Endodermal cell (in vitro differentiated cells): ENCODE results near the gene PARD3B. TPM values are rescaled to one million over a fixed set of nuclear protein-coding genes. Genes with fewer than 3 reads are reported as not detected.

ENCODE experiments used
- DNase-seq: peaks from one replicate; pipeline ENCODE4 v3.0.0-alpha.2; 2017
- H3K27ac ChIP-seq: 2 replicates; pipeline ENCODE4 v1.5.1; 2013; ENCODE audit warnings: mild to moderate bottlenecking, low read depth, low read length, moderate library complexity
- H3K27me3 ChIP-seq: 2 replicates; pipeline ENCODE4 v1.6.1; 2013; ENCODE audit warnings: mild to moderate bottlenecking, low read length, moderate library complexity; ENCODE audit not compliant: insufficient read depth, control insufficient read depth, poor library complexity, severe bottlenecking
- H3K36me3 ChIP-seq: 2 replicates; pipeline ENCODE4 v1.7.0; 2013; ENCODE audit warnings: mild to moderate bottlenecking, low read length, moderate library complexity; ENCODE audit not compliant: control insufficient read depth, insufficient read depth
- H3K4me1 ChIP-seq: one replicate; pipeline ENCODE4 v1.7.0; 2013; ENCODE audit warnings: low read length; ENCODE audit not compliant: control insufficient read depth, insufficient read depth
- H3K4me3 ChIP-seq: 2 replicates; pipeline ENCODE4 v1.5.1; 2013; ENCODE audit warnings: mild to moderate bottlenecking, low read length, moderate library complexity
- H3K9ac ChIP-seq: 2 replicates; pipeline ENCODE4 v1.6.1; 2013; ENCODE audit warnings: mild to moderate bottlenecking, low read length, moderate library complexity; ENCODE audit not compliant: poor library complexity, severe bottlenecking; ENCODE audit errors: extremely low read depth
- H3K9me3 ChIP-seq: 2 replicates; pipeline ENCODE4 v1.6.1; 2013; ENCODE audit warnings: mild to moderate bottlenecking, low read length, moderate library complexity; ENCODE audit not compliant: control insufficient read depth
- H3K27ac Mint-ChIP-seq: 2 replicates; pipeline ENCODE4 v1.8.0; 2020; ENCODE audit warnings: mixed read lengths
- H3K27me3 Mint-ChIP-seq: 2 replicates; pipeline ENCODE4 v1.8.0; 2021; ENCODE audit warnings: mild to moderate bottlenecking, mixed read lengths; ENCODE audit not compliant: insufficient read depth
- H3K36me3 Mint-ChIP-seq: 2 replicates; pipeline ENCODE4 v1.8.0; 2020; ENCODE audit warnings: low read depth, mixed read lengths
- H3K4me1 Mint-ChIP-seq: 2 replicates; pipeline ENCODE4 v1.8.0; 2020; ENCODE audit warnings: mixed read lengths
- H3K4me3 Mint-ChIP-seq: 2 replicates; pipeline ENCODE4 v1.8.0; 2020; ENCODE audit warnings: mild to moderate bottlenecking, moderate library complexity, mixed read lengths
- H3K9me3 Mint-ChIP-seq: 2 replicates; pipeline ENCODE4 v1.8.0; 2020; ENCODE audit warnings: mild to moderate bottlenecking, mixed read lengths
- CTCF ChIP-seq: fragments of 200-600 bp; sonication (generic); conservative IDR thresholded peaks from 2 replicates; pipeline ENCODE4 v1.5.0; 2021; ENCODE audit warnings: antibody characterized with exemption, mild to moderate bottlenecking
- WGBS, 2 experiments: methylation state at CpG; one replicate each; pipeline versions ENCODE4 v1.1.5 to v1.1.7; 2013; ENCODE audit warnings: missing lambda C conversion rate in 2 of 2, mixed read lengths in 1 of 2; ENCODE audit not compliant: insufficient coverage in 1 of 2, insufficient read length in 1 of 2; 5-methylcytosine and 5-hydroxymethylcytosine counted together
- total RNA-seq, 2 donors: library from RNA; stranded (reverse); fragmentation: NEBNext Ultra II Directional in 1 of 2; extraction: Animal tissue kit (Norgen Biotek cat#: 25700) in 1 of 2; gene quantifications; 2 replicates in 1 of 2; 3 replicates in 1 of 2; pipeline ENCODE4 v1.2.1, GENCODE V29; 2021

PARD3B gene
- total RNA-seq, 2 donors from 2014 or later: 2.5 to 5.6 TPM

GRCh38 chr2:204775766-204776165 lies 230.5 kb downstream of the PARD3B start:
- Histone ChIP-seq H3K27ac (no peak overlapping the region), H3K4me3 (no peak overlapping the region), H3K36me3 (no peaks in the 10 kb centered on the region), H3K27me3 (no peaks in the 10 kb centered on the region), H3K9ac (no peak overlapping the region), H3K4me1 (no peaks in the 10 kb centered on the region), H3K9me3 (no peaks in the 10 kb centered on the region)
- H3K27ac Mint-ChIP-seq: no peak overlapping the region
- no peaks in the 10 kb centered on the region for H3K9me3 Mint-ChIP-seq
- no peak overlapping the region for H3K4me3 Mint-ChIP-seq
- H3K36me3 Mint-ChIP-seq: no peaks in the 10 kb centered on the region
- DNase-seq: no peak
- H3K4me1 Mint-ChIP-seq: peaks cover 2% of the 10 kb centered on the region
- H3K27me3 Mint-ChIP-seq: no peaks in the 10 kb centered on the region
- no peak for TF ChIP-seq CTCF

- Mint-ChIP-seq H3K9me3 (no peaks in the 10 kb centered on the region), H3K27me3 (no peaks in the 10 kb centered on the region), H3K36me3 (no peaks in the 10 kb centered on the region), H3K4me3 (no peak overlapping the region), H3K4me1 (peaks cover 2% of the 10 kb centered on the region), H3K27ac (no peak overlapping the region)
- H3K36me3 ChIP-seq: no peaks in the 10 kb centered on the region
- no peaks in the 10 kb centered on the region for H3K4me1 ChIP-seq
- no peak for DNase-seq
- 86 to 98% methylated on average over 1 of the region's 1 CpG for WGBS, 2 experiments
- no peak overlapping the region for H3K27ac ChIP-seq
- H3K9ac ChIP-seq: no peak overlapping the region
- H3K9me3 ChIP-seq: no peaks in the 10 kb centered on the region
- no peaks in the 10 kb centered on the region for H3K27me3 ChIP-seq
- H3K4me3 ChIP-seq: no peak overlapping the region
- no peak for TF ChIP-seq CTCF
These were observed 231.7 kb downstream of the PARD3B start for GRCh38 chr2:204776781-204777559.

- H3K4me1 Mint-ChIP-seq: peaks cover 7% of the 10 kb centered on the region
These were observed 234.5 kb downstream of the PARD3B start for GRCh38 chr2:204779771-204780170.

More at GRCh38 chr2:204779771-204780170, 234.5 kb downstream of the PARD3B start:
- Histone ChIP-seq H3K9me3 (no peaks in the 10 kb centered on the region), H3K4me3 (no peak overlapping the region), H3K36me3 (no peaks in the 10 kb centered on the region), H3K27me3 (no peaks in the 10 kb centered on the region), H3K4me1 (no peaks in the 10 kb centered on the region), H3K27ac (no peak overlapping the region), H3K9ac (no peak overlapping the region)
- H3K4me3 Mint-ChIP-seq: no peak overlapping the region
- H3K36me3 Mint-ChIP-seq: no peaks in the 10 kb centered on the region
- TF ChIP-seq CTCF: no peak
- H3K27me3 Mint-ChIP-seq: no peaks in the 10 kb centered on the region
- no peak for DNase-seq
- no peaks in the 10 kb centered on the region for H3K9me3 Mint-ChIP-seq
- no peak overlapping the region for H3K27ac Mint-ChIP-seq
